ENCODE measurements around the gene JUNB. TPM values are rescaled to one million over a fixed set of nuclear protein-coding genes. Genes with fewer than 3 reads are reported as not detected.

The JUNB gene
- total RNA-seq, 3 donors from 2014 or later (not counting 1 experiment from before 2014, with no cell fraction given), result 781 to 903 (median 859) TPM

DNA sequence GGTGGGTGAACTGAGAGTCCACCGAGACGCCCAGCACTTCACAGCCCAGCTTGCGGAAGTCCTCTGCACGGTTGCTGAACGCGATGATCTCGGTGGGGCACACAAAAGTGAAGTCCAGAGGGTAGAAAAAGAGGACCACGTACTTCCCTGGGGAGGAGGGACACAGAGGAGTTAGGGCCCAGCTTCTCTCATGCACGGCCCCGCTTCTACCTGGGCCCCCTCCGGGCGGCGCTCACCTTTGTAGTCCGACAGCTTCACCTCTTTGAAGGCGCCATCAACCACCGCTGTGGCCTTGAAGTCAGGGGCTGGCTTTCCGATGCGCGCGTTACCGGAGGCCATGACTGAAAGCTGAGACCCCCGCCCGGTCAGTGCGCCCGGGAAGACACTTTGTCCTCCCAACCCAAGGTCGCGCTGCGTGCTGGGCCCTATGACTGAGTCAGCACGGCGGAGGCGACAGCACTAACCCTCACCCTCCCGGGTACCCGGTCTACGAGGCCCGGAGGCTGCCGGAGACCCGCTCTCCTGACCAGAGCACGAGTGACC, 9.7 kb downstream of the JUNB start:
- intact Hi-C loops (cut with micrococcal nuclease), result no loop called here
- peaks cover 22 to 29% of the 10 kb centered on the region in 2 donors for H3K4me1 Mint-ChIP-seq
- Histone ChIP-seq H3K9me3 (ENCODE audit: control insufficient read depth, insufficient read depth, low read length) (no peaks in the 10 kb centered on the region), H3K27me3 (ENCODE audit: control insufficient read depth, insufficient read depth, low read length) (peaks cover 6% of the 10 kb centered on the region), H3K4me3 (ENCODE audit: low read length) (peak overlapping the region; percentile 90), H3K36me3 (ENCODE audit: control insufficient read depth, insufficient read depth, low read length) (no peaks in the 10 kb centered on the region), H3K27ac (ENCODE audit: low read length) (no peak overlapping the region), H3K4me1 (ENCODE audit: control insufficient read depth, insufficient read depth, low read length) (peaks cover 34% of the 10 kb centered on the region)
- TF ChIP-seq, protein P1, sequence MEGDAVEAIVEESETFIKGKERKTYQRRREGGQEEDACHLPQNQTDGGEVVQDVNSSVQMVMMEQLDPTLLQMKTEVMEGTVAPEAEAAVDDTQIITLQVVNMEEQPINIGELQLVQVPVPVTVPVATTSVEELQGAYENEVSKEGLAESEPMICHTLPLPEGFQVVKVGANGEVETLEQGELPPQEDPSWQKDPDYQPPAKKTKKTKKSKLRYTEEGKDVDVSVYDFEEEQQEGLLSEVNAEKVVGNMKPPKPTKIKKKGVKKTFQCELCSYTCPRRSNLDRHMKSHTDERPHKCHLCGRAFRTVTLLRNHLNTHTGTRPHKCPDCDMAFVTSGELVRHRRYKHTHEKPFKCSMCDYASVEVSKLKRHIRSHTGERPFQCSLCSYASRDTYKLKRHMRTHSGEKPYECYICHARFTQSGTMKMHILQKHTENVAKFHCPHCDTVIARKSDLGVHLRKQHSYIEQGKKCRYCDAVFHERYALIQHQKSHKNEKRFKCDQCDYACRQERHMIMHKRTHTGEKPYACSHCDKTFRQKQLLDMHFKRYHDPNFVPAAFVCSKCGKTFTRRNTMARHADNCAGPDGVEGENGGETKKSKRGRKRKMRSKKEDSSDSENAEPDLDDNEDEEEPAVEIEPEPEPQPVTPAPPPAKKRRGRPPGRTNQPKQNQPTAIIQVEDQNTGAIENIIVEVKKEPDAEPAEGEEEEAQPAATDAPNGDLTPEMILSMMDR (IDR thresholded peaks at IDR 0.05), result no peak
- no peaks in the 10 kb centered on the region for H3K36me3 Mint-ChIP-seq
- no peak overlapping the region for H3K27ac Mint-ChIP-seq
- DNase-seq (peak in 1 of 2 donors; percentile 32), ATAC-seq (peak in 1 of 3 donors; percentile 4)
- no peaks in the 10 kb centered on the region for H3K9me3 Mint-ChIP-seq
- 19% methylated on average over 38 of the region's 38 CpGs for WGBS (ENCODE audit: insufficient coverage)
- peaks cover 0 to 12% of the 10 kb centered on the region in 2 donors for H3K27me3 Mint-ChIP-seq (ENCODE audit: low read depth in 2 of 2)
- peak overlapping the region; percentile 88 for H3K4me3 Mint-ChIP-seq

DNA sequence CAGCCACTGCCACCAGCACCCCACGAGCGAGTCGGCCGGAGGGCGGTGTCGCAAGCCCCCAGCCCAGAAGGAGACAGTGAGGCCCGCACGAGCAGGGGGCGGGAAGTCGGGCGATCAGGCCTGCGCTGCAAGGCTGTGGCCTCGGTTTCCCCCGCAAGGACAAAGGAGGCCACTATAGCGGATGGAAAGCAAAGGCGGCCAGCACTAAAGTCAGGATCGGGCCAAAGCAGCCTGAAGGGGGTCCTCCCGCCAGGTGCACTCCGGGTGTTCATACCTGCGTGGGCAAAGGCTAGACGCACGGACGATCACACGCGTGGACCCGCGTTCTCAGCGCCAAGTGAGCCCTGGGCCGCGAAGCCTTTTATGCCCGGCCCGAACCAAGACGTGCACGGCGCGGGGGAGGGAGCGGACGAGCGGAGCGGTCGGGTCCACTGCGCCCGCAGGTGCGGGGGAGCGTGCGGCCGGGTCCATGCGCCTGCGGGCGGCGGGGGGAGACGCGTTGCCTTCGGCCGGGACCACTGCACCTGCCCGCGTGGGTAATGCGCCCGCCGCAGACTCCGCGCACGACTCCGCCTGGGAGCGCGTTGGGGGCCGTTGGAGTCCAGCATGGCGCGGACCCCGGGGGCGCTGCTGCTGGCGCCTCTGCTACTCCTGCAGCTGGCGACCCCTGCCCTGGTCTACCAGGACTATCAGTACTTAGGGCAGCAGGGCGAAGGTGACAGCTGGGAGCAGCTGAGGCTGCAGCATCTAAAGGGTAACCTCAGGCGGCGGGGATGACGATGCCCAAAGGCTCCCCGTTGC, 10.4 kb downstream of the JUNB start, which contains the start of the genes PRDX2 and THSD8:
Gene PRDX2 (minus strand): TSS at position 335 of the 801 bp plus-strand sequence. CDS start 539 bp downstream, outside the sequence.
Gene THSD8 (plus strand): TSS at position 604 of the 801 bp plus-strand sequence. CDS start 3 bp downstream, at position 607.
- Mint-ChIP-seq H3K27me3 (ENCODE audit: low read depth in 2 of 2) (peaks cover 0 to 12% of the 10 kb centered on the region in 2 donors), H3K4me3 (peak within 1 kb of the TSS; percentile 88), H3K9me3 (no peaks in the 10 kb centered on the region), H3K27ac (no peak within 1 kb of the TSS), H3K36me3 (no peaks in the 10 kb centered on the region), H3K4me1 (peaks cover 22 to 30% of the 10 kb centered on the region in 2 donors)
- peaks cover 6% of the 10 kb centered on the region for H3K27me3 ChIP-seq (ENCODE audit: control insufficient read depth, insufficient read depth, low read length)
- H3K4me1 ChIP-seq (ENCODE audit: control insufficient read depth, insufficient read depth, low read length), result peaks cover 33% of the 10 kb centered on the region
- peak within 1 kb of the TSS; percentile 49 for H3K27ac ChIP-seq (ENCODE audit: low read length)
- TF ChIP-seq, protein P1 (IDR thresholded peaks at IDR 0.05), result no peak
- ATAC-seq (peak; percentile 58 to 77 (median 68)), DNase-seq (peak in 1 of 2 donors; percentile 81)
- H3K36me3 ChIP-seq (ENCODE audit: control insufficient read depth, insufficient read depth, low read length), result no peaks in the 10 kb centered on the region
- under 1% methylated on average over 78 of the region's 78 CpGs for WGBS (ENCODE audit: insufficient coverage)
- H3K4me3 ChIP-seq (ENCODE audit: low read length), result peak within 1 kb of the TSS; percentile 90
- H3K9me3 ChIP-seq (ENCODE audit: control insufficient read depth, insufficient read depth, low read length), result no peaks in the 10 kb centered on the region
- intact Hi-C loops (cut with micrococcal nuclease), result no loop called here

DNA sequence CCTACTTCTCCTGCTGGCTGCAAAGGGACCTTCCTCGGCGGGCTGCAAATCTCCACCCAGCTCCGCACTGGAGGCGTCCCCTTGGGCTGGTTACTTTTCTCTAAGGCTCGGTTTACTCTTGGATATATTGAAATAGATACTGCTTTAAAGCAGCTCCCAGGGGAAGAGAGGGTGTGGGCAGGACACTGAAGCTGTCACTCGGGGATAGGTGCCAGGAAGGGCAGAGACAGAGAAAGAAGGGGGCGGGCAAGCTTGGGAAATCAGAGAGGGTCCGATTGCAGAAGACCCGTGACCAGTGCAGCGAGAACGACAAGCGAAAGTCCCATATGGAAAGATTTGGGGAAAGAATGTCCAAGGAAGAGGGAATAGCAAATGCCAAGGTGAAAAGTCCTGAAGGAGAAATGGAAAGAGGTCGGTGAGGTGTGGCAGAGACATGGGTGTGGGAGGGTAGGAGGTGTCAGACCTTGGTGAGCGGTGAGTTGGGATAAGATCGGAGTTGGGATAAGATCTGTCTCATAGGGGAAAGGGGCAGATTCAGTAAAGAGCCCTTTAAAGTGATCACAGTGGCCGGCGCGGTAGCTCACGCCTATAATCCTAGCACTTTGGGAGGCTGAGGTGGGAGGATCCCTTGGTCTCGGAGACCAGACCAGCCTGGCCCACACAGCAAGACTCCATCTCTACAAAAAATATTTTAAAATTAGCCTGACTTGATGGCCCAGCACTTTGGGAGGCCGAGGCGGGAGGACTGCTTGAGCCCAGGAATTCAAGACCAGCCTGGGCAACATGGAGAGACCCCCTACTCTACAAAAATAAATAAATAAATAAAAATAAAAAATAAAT, 11.2 kb downstream of the JUNB start:
- peaks cover 0 to 12% of the 10 kb centered on the region in 2 donors for H3K27me3 Mint-ChIP-seq (ENCODE audit: low read depth in 2 of 2)
- 56% methylated on average over 22 of the region's 22 CpGs for WGBS (ENCODE audit: insufficient coverage)
- DNase-seq (no peak), ATAC-seq (no peak)
- peak overlapping the region; percentile 90 for H3K4me3 ChIP-seq (ENCODE audit: low read length)
- no peak overlapping the region for H3K27ac ChIP-seq (ENCODE audit: low read length)
- TF ChIP-seq, protein P1 (IDR thresholded peaks at IDR 0.05), result no peak
- H3K27ac Mint-ChIP-seq, result no peak overlapping the region
- H3K27me3 ChIP-seq (ENCODE audit: control insufficient read depth, insufficient read depth, low read length), result peaks cover 6% of the 10 kb centered on the region
- H3K36me3 ChIP-seq (ENCODE audit: control insufficient read depth, insufficient read depth, low read length), result no peaks in the 10 kb centered on the region
- intact Hi-C loops (cut with micrococcal nuclease), result no loop called here
- no peaks in the 10 kb centered on the region for H3K36me3 Mint-ChIP-seq
- H3K9me3 ChIP-seq (ENCODE audit: control insufficient read depth, insufficient read depth, low read length), result no peaks in the 10 kb centered on the region
- H3K4me1 Mint-ChIP-seq, result peaks cover 26 to 35% of the 10 kb centered on the region in 2 donors
- H3K4me3 Mint-ChIP-seq, result peak overlapping the region; percentile 88
- H3K4me1 ChIP-seq (ENCODE audit: control insufficient read depth, insufficient read depth, low read length), result peaks cover 41% of the 10 kb centered on the region
- no peaks in the 10 kb centered on the region for H3K9me3 Mint-ChIP-seq
